ENCODE data around the gene IRF4. TPM values are rescaled to one million over a fixed set of nuclear protein-coding genes. Genes with fewer than 3 reads are reported as not detected.

Gene IRF4
- total RNA-seq, 1 donor from 2014 or later, result 0.30 TPM

DNA sequence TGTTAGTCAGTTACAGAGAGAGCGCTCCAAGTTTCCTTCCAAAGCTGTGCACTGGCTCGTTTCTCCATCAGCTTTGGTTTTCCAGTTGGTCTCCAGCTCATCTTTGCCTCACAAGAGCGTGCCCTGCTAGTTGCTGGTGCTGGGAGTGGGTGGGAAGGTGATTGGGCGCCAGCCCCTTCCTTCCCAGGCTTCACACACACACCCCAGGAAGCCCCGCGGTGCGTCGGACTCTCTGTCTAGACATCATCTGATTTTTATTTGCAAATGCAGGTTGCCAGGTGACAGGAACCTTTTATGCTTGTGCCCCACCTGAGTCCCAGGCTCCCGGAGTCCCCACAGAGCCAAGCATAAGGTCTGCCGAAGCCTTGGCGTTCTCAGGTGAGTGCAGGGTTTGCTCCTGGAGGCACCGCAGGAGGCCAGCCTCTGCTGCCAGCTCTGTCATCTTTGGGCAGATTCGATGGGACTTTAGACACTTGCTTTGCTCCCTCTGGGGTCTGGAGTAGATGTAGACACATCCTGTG, 7.1 kb downstream of the IRF4 start:
- no peak for DNase-seq (ENCODE audit: low read depth, low spot score)
- Mint-ChIP-seq H3K36me3 (ENCODE audit: low read depth) (peaks cover 3% of the 10 kb centered on the region), H3K4me1 (peaks cover 4% of the 10 kb centered on the region), H3K4me3 (no peak overlapping the region), H3K27ac (ENCODE audit: unreplicated experiment) (no peak overlapping the region), H3K9me3 (no peaks in the 10 kb centered on the region), H3K27me3 (ENCODE audit: low read depth) (peaks cover 84% of the 10 kb centered on the region)
- TF ChIP-seq, protein P1, sequence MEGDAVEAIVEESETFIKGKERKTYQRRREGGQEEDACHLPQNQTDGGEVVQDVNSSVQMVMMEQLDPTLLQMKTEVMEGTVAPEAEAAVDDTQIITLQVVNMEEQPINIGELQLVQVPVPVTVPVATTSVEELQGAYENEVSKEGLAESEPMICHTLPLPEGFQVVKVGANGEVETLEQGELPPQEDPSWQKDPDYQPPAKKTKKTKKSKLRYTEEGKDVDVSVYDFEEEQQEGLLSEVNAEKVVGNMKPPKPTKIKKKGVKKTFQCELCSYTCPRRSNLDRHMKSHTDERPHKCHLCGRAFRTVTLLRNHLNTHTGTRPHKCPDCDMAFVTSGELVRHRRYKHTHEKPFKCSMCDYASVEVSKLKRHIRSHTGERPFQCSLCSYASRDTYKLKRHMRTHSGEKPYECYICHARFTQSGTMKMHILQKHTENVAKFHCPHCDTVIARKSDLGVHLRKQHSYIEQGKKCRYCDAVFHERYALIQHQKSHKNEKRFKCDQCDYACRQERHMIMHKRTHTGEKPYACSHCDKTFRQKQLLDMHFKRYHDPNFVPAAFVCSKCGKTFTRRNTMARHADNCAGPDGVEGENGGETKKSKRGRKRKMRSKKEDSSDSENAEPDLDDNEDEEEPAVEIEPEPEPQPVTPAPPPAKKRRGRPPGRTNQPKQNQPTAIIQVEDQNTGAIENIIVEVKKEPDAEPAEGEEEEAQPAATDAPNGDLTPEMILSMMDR (conservative IDR thresholded peaks at IDR 0.05), result no peak

DNA sequence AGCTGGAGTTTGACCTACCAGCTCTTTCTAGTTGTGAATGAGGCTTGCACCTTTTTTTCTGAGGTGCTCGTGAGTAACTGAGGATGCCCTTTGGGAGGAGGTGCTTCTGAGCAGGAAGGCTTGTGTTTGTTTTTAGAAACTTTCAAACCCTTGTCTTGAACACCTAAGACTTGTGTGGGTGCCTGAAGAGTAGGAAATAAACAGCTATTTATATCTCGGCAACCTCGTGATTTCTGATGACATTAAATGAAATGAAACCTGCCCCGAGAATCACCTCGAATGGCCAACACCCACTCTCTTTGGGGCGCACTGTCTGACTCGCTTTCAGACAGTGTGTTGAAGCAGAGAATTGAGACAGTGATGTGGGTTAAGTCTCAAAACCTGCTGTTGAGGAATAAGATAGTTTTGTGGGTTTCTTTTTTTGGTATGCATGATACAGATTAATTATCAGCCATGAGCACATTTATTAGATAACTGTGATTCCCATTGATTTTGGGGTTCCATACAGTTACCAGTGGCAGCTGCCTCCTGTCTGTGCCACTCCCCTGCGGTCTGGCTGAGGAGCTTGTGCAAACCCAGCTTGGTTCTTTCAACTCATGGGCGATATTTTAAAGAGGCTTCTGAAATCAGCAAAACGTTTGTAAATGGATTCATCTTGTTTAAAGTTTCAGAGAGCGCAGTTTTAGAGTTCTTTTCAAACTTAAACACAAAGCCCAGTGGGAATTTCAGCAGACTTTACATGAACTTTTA, 8.4 kb downstream of the IRF4 start:
- peaks cover 2% of the 10 kb centered on the region for H3K36me3 Mint-ChIP-seq (ENCODE audit: low read depth)
- DNase-seq (ENCODE audit: low read depth, low spot score), result no peak
- peaks cover 82% of the 10 kb centered on the region for H3K27me3 Mint-ChIP-seq (ENCODE audit: low read depth)

DNA sequence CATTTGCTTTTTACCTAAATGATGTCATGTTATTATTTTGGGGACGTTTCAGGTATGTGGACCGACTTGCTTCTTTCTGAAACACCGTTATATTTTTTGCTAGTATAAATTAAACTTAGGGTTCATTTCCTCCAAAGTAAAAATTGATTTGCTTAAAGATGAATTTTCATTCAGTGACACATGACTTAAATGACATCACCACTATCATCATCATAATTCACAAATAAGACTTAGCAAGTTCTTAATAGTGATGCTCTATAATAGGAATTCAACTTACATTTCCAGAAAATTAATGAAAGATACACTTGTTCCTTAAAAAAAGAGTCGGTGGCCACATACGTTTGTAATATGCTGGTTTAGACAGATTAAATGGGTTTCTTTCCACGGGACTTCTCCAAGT, 9.3 kb downstream of the IRF4 start:
- TF ChIP-seq, protein P1 (conservative IDR thresholded peaks at IDR 0.05), result no peak
- peaks cover 6% of the 10 kb centered on the region for H3K4me1 Mint-ChIP-seq
- DNase-seq (ENCODE audit: low read depth, low spot score), result no peak
- no peak overlapping the region for H3K27ac Mint-ChIP-seq (ENCODE audit: unreplicated experiment)
- H3K9me3 Mint-ChIP-seq, result peaks cover 5% of the 10 kb centered on the region
- peaks cover 2% of the 10 kb centered on the region for H3K36me3 Mint-ChIP-seq (ENCODE audit: low read depth)
- no peak overlapping the region for H3K4me3 Mint-ChIP-seq
- peaks cover 74% of the 10 kb centered on the region for H3K27me3 Mint-ChIP-seq (ENCODE audit: low read depth)

More for the DNA sequence above, 8.4 kb downstream of the IRF4 start:
- TF ChIP-seq, protein P1 (conservative IDR thresholded peaks at IDR 0.05), result no peak
- H3K4me1 Mint-ChIP-seq, result peaks cover 6% of the 10 kb centered on the region
- H3K9me3 Mint-ChIP-seq, result peaks cover 5% of the 10 kb centered on the region
- H3K4me3 Mint-ChIP-seq, result no peak overlapping the region
- H3K27ac Mint-ChIP-seq (ENCODE audit: unreplicated experiment), result no peak overlapping the region

DNA sequence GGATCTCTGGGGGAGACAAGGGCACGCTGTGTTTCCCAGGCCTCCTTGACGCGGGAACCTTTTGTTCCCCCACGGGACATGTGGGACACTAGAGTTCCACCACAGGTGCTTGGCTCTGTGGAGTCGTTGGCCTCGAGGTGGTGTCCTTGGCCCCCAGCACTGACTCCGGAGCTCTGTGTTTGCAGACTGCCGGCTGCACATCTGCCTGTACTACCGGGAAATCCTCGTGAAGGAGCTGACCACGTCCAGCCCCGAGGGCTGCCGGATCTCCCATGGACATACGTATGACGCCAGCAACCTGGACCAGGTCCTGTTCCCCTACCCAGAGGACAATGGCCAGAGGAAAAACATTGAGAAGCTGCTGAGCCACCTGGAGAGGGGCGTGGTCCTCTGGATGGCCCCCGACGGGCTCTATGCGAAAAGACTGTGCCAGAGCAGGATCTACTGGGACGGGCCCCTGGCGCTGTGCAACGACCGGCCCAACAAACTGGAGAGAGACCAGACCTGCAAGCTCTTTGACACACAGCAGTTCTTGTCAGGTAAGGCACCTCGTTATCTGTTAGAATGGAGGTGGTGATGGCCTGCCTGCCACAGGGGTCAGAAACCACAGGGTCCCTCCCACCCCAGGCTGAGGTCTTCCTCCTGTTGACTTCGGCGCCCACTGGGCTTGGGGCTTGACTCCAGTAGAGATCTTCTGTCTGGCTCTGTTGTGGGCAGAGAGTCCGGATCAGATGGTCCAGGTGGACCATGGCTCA, 9.9 kb downstream of the IRF4 start:
- Mint-ChIP-seq H3K4me1 (peaks cover 6% of the 10 kb centered on the region), H3K9me3 (peaks cover 5% of the 10 kb centered on the region), H3K27ac (ENCODE audit: unreplicated experiment) (no peak overlapping the region), H3K27me3 (ENCODE audit: low read depth) (peaks cover 70% of the 10 kb centered on the region), H3K36me3 (ENCODE audit: low read depth) (peaks cover 2% of the 10 kb centered on the region), H3K4me3 (no peak overlapping the region)
- TF ChIP-seq, protein P1 (conservative IDR thresholded peaks at IDR 0.05), result no peak
- DNase-seq (ENCODE audit: low read depth, low spot score), result no peak

DNA sequence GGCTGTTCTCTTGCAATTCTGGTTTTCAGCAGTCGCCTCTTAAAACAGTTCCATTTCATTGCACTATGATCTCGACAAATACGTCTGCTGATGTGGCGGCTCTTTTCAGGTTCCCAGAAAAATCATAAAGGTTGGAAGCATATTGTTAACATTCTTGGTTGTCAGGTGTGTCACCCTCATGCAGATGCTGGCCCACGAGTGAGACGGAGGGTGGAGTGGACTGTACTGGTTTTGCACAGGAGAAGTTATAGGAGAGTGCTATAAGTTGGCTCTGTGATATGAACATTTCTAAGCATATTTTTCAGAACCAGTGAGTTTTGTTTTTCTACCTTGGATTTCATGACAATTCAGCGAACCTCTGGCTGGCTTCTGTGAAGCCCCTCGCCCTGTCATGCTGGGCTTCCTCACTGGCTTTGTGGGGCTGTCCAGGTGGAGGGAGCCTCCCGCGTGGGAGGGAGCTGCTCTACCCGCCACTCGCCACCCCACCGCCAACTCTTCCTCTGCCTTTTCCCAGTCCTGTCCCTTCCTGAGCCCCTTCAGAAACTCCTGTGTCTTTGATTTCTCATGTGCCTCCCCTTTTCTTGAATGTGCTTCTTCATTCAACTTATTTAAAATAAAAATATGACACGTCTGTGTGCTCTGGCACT, 10.6 kb downstream of the IRF4 start:
- peaks cover 71% of the 10 kb centered on the region for H3K27me3 Mint-ChIP-seq (ENCODE audit: low read depth)
- H3K9me3 Mint-ChIP-seq, result peaks cover 5% of the 10 kb centered on the region
- H3K36me3 Mint-ChIP-seq (ENCODE audit: low read depth), result peaks cover 2% of the 10 kb centered on the region
- H3K4me3 Mint-ChIP-seq, result no peak overlapping the region
- TF ChIP-seq, protein P1 (conservative IDR thresholded peaks at IDR 0.05), result no peak
- no peak for DNase-seq (ENCODE audit: low read depth, low spot score)
- no peak overlapping the region for H3K27ac Mint-ChIP-seq (ENCODE audit: unreplicated experiment)
- H3K4me1 Mint-ChIP-seq, result peaks cover 6% of the 10 kb centered on the region

Data from neural crest cell (in vitro differentiated cells).